ENCODE measurements around the gene ESYT2. TPM values are rescaled to one million over a fixed set of nuclear protein-coding genes. Genes with fewer than 3 reads are reported as not detected.

The ESYT2 gene
- total and polyA plus RNA-seq, 4 donors = 4.9 to 31.7 (median 17.2) TPM

- TF ChIP-seq NR2F2 (IDR thresholded peaks at IDR 0.05) = no peak
- no peak for TF ChIP-seq HNF4A (conservative IDR thresholded peaks at IDR 0.05)
- TF ChIP-seq GABPA (IDR thresholded peaks at IDR 0.05 in 1 of 2, conservative IDR thresholded peaks at IDR 0.05 in 1 of 2) = no peak
- no peak for TF ChIP-seq FOXA1 (IDR thresholded peaks at IDR 0.05)
- TF ChIP-seq RXRA (IDR thresholded peaks at IDR 0.05) = no peak
- TF ChIP-seq ATF3 (IDR thresholded peaks at IDR 0.05) = no peak
- no peak for TF ChIP-seq TAF1 (conservative IDR thresholded peaks at IDR 0.05)
- no peak for TF ChIP-seq HNF4G (IDR thresholded peaks at IDR 0.05)
- TF ChIP-seq YY1 (IDR thresholded peaks at IDR 0.05) = no peak
- no peak for TF ChIP-seq MAX (IDR thresholded peaks at IDR 0.05)
- TF ChIP-seq JUND (IDR thresholded peaks at IDR 0.05) = no peak
- TF ChIP-seq RAD21 (IDR thresholded peaks at IDR 0.05) = no peak
- no peak for TF ChIP-seq REST (IDR thresholded peaks at IDR 0.05)
- no peak for TF ChIP-seq CTCF (IDR thresholded peaks at IDR 0.05; ENCODE audit: low read depth, low read length, missing input control)
- H3K27me3 ChIP-seq (ENCODE audit: control insufficient read depth in 4 of 4, insufficient read depth in 4 of 4, low read length in 3 of 4) = no peaks in the 10 kb centered on the region
- H3K36me3 ChIP-seq (ENCODE audit: control insufficient read depth in 4 of 4, insufficient read depth in 3 of 4, low read depth in 1 of 4, low read length in 3 of 4) = no peaks in the 10 kb centered on the region
- no peak overlapping the region for H3K4me3 ChIP-seq (ENCODE audit: low read depth in 1 of 3, low read length in 3 of 3)
- DNase-seq (ENCODE audit: low spot score) = no peak
- no peaks in the 10 kb centered on the region for H3K4me1 ChIP-seq (ENCODE audit: control insufficient read depth in 4 of 4, insufficient read depth in 4 of 4, low read length in 3 of 4)
- no peak overlapping the region for H3K27ac ChIP-seq (ENCODE audit: low read depth in 1 of 2, low read length in 2 of 2)
- H3K9ac ChIP-seq (ENCODE audit: low read depth in 1 of 2, low read length in 2 of 2) = no peak overlapping the region
- H3K9me3 ChIP-seq (ENCODE audit: control insufficient read depth in 4 of 4, low read length in 3 of 4) = no peaks in the 10 kb centered on the region
- 87% methylated on average over 8 of the region's 8 CpGs for WGBS
Measured at GRCh38 chr7:158837790-158838637, 8.7 kb upstream of the ESYT2 start.

GRCh38 chr7:158836692-158837091, 7.4 kb upstream of the ESYT2 start:
- Histone ChIP-seq H3K27ac (ENCODE audit: low read depth in 1 of 2, low read length in 2 of 2) (no peak overlapping the region), H3K36me3 (ENCODE audit: control insufficient read depth in 4 of 4, insufficient read depth in 3 of 4, low read depth in 1 of 4, low read length in 3 of 4) (no peaks in the 10 kb centered on the region), H3K27me3 (ENCODE audit: control insufficient read depth in 4 of 4, insufficient read depth in 4 of 4, low read length in 3 of 4) (no peaks in the 10 kb centered on the region), H3K9me3 (ENCODE audit: control insufficient read depth in 4 of 4, low read length in 3 of 4) (no peaks in the 10 kb centered on the region), H3K4me3 (ENCODE audit: low read depth in 1 of 3, low read length in 3 of 3) (no peak overlapping the region), H3K4me1 (ENCODE audit: control insufficient read depth in 4 of 4, insufficient read depth in 4 of 4, low read length in 3 of 4) (no peaks in the 10 kb centered on the region), H3K9ac (ENCODE audit: low read depth in 1 of 2, low read length in 2 of 2) (no peak overlapping the region)
- no peak for DNase-seq (ENCODE audit: low spot score)
- WGBS = 74% methylated on average over 8 of the region's 8 CpGs
- TF ChIP-seq REST (IDR thresholded peaks at IDR 0.05) (no peak), EGR1 (IDR thresholded peaks at IDR 0.05; ENCODE audit: low read depth in 2 of 2) (no peak), FOXA2 (IDR thresholded peaks at IDR 0.05) (no peak), FOXA1 (IDR thresholded peaks at IDR 0.05) (no peak), ATF3 (IDR thresholded peaks at IDR 0.05) (no peak), MAX (IDR thresholded peaks at IDR 0.05) (no peak)
